ENCODE results near the gene HNMT. TPM values are rescaled to one million over a fixed set of nuclear protein-coding genes. Genes with fewer than 3 reads are reported as not detected.
"Not testable (repeated sequence)": the region's sequence is repeated elsewhere in the genome, so short reads cannot be mapped to it uniquely, and the experiment has no call there.

Gene HNMT
- total RNA-seq, 1 experiment from 2014 or later = 17.0 TPM

- no peak for DNase-seq (ENCODE audit: extremely low read depth, low read depth)
Observed at GRCh38 chr2:137945229-137945628, 19.0 kb upstream of the HNMT start.

GRCh38 chr2:137946227-137946626, 18.0 kb upstream of the HNMT start:
- DNase-seq (ENCODE audit: extremely low read depth, low read depth) = no peak

GRCh38 chr2:137947032-137947727, 17.1 kb upstream of the HNMT start:
- DNase-seq (ENCODE audit: extremely low read depth, low read depth) = no peak

GRCh38 chr2:137947728-137948336, 16.4 kb upstream of the HNMT start:
- peak; percentile 73 for DNase-seq (ENCODE audit: extremely low read depth, low read depth)

- DNase-seq (ENCODE audit: extremely low read depth, low read depth) = no peak
Observed at GRCh38 chr2:137948894-137949293, 15.4 kb upstream of the HNMT start.

GRCh38 chr2:137950238-137950637, 14.0 kb upstream of the HNMT start:
- DNase-seq (ENCODE audit: extremely low read depth, low read depth) = no peak

GRCh38 chr2:137951586-137951985, 12.7 kb upstream of the HNMT start:
- no peak for DNase-seq (ENCODE audit: extremely low read depth, low read depth)

- no peak for DNase-seq (ENCODE audit: extremely low read depth, low read depth)
Observed at GRCh38 chr2:137952586-137953129, 11.6 kb upstream of the HNMT start.

- DNase-seq (ENCODE audit: extremely low read depth, low read depth) = no peak
Observed at GRCh38 chr2:137955536-137955935, 8.7 kb upstream of the HNMT start.

- no peak for DNase-seq (ENCODE audit: extremely low read depth, low read depth)
Observed at GRCh38 chr2:137957033-137957432, 7.2 kb upstream of the HNMT start.

- no peak for DNase-seq (ENCODE audit: extremely low read depth, low read depth)
Observed at GRCh38 chr2:137959166-137959565, 5.1 kb upstream of the HNMT start.

GRCh38 chr2:137960223-137960622, 4.0 kb upstream of the HNMT start:
- no peak for DNase-seq (ENCODE audit: extremely low read depth, low read depth)

- DNase-seq (ENCODE audit: extremely low read depth, low read depth) = no peak
Observed at GRCh38 chr2:137961602-137962001, 2.7 kb upstream of the HNMT start.

- DNase-seq (ENCODE audit: extremely low read depth, low read depth) = no peak
Observed at GRCh38 chr2:137963535-137964065, 673 bp upstream of the HNMT start.

GRCh38 chr2:137964859-137965459, 686 bp downstream of the HNMT start:
- no peak for DNase-seq (ENCODE audit: extremely low read depth, low read depth)

GRCh38 chr2:137966043-137966442, 1.8 kb downstream of the HNMT start:
- no peak for DNase-seq (ENCODE audit: extremely low read depth, low read depth)

GRCh38 chr2:137967042-137967441, 2.8 kb downstream of the HNMT start:
- DNase-seq (ENCODE audit: extremely low read depth, low read depth) = no peak

GRCh38 chr2:137968477-137969417, 4.5 kb downstream of the HNMT start:
- no peak for DNase-seq (ENCODE audit: extremely low read depth, low read depth)

GRCh38 chr2:137969418-137969765, 5.1 kb downstream of the HNMT start:
- peak; percentile 76 for DNase-seq (ENCODE audit: extremely low read depth, low read depth)

- DNase-seq (ENCODE audit: extremely low read depth, low read depth) = no peak
Observed at GRCh38 chr2:137969876-137970275, 5.6 kb downstream of the HNMT start.

GRCh38 chr2:137971259-137971658, 7.0 kb downstream of the HNMT start:
- not testable (repeated sequence) for DNase-seq (ENCODE audit: extremely low read depth, low read depth)
